ENCODE data around the gene HTRA2.
A peak's percentile ranks its signal among the peaks of the same experiment; 100 is the strongest.

Gene HTRA2

GRCh38 chr2:74571058-74571457 is 41.3 kb downstream of the HTRA2 start:
- Histone ChIP-seq H3K79me2 (ENCODE audit: insufficient read depth, low read length) (no peaks in the 10 kb centered on the region), H3K36me3 (ENCODE audit: insufficient read depth, low read length) (no peaks in the 10 kb centered on the region), H3K4me2 (ENCODE audit: low read depth, low read length, poor library complexity, severe bottlenecking) (no peak overlapping the region), H3K9me3 (ENCODE audit: insufficient read depth, low read depth, low read length) (no peaks in the 10 kb centered on the region), H3K9ac (ENCODE audit: low read depth, low read length, poor library complexity, severe bottlenecking) (no peak overlapping the region), H3K4me1 (ENCODE audit: insufficient read depth, low read length, poor library complexity, severe bottlenecking) (peaks cover 20% of the 10 kb centered on the region), H3K27me3 (ENCODE audit: insufficient read depth, low read length, poor library complexity, severe bottlenecking) (no peaks in the 10 kb centered on the region), H2AFZ (ENCODE audit: low read length) (0 out of 2 replicates have a peak overlapping the region, but pooled peaks have one; percentile 11), H4K20me1 (ENCODE audit: insufficient read depth, low read length, poor library complexity, severe bottlenecking) (no peaks in the 10 kb centered on the region), H3F3A (ENCODE audit: low read depth) (peaks cover 7% of the 10 kb centered on the region; the same call in 1 of the 2 replicates), H3K9me2 (replicated peaks; ENCODE audit: low read depth, low read length) (no peaks in the 10 kb centered on the region), H3K4me3 (ENCODE audit: low read length, poor library complexity, severe bottlenecking) (no peak overlapping the region)
- no peak for TF ChIP-seq EZH2phosphoT487 (IDR thresholded peaks at IDR 0.05; ENCODE audit: borderline replicate concordance)
- no peak for TF ChIP-seq CTCF (conservative IDR thresholded peaks at IDR 0.05; ENCODE audit: low read length)

- Histone ChIP-seq H3K4me3 (ENCODE audit: low read length, poor library complexity, severe bottlenecking) (no peak overlapping the region), H3K9me3 (ENCODE audit: insufficient read depth, low read depth, low read length) (no peaks in the 10 kb centered on the region), H3K36me3 (ENCODE audit: insufficient read depth, low read length) (no peaks in the 10 kb centered on the region), H2AFZ (ENCODE audit: low read length) (no peak overlapping the region), H3K4me1 (ENCODE audit: insufficient read depth, low read length, poor library complexity, severe bottlenecking) (peaks cover 29% of the 10 kb centered on the region), H3K27me3 (ENCODE audit: insufficient read depth, low read length, poor library complexity, severe bottlenecking) (no peaks in the 10 kb centered on the region), H3K9me2 (replicated peaks; ENCODE audit: low read depth, low read length) (no peaks in the 10 kb centered on the region), H3F3A (ENCODE audit: low read depth) (peaks cover 7% of the 10 kb centered on the region; the same call in 1 of the 2 replicates), H3K4me2 (ENCODE audit: low read depth, low read length, poor library complexity, severe bottlenecking) (no peak overlapping the region), H3K9ac (ENCODE audit: low read depth, low read length, poor library complexity, severe bottlenecking) (no peak overlapping the region), H3K79me2 (ENCODE audit: insufficient read depth, low read length) (no peaks in the 10 kb centered on the region), H4K20me1 (ENCODE audit: insufficient read depth, low read length, poor library complexity, severe bottlenecking) (no peaks in the 10 kb centered on the region)
- TF ChIP-seq EZH2phosphoT487 (IDR thresholded peaks at IDR 0.05; ENCODE audit: borderline replicate concordance): no peak
- no peak for TF ChIP-seq CTCF (conservative IDR thresholded peaks at IDR 0.05; ENCODE audit: low read length)
Observed at GRCh38 chr2:74572178-74572925, 42.6 kb downstream of the HTRA2 start.

- Histone ChIP-seq H3K36me3 (ENCODE audit: insufficient read depth, low read length) (no peaks in the 10 kb centered on the region), H3K27me3 (ENCODE audit: insufficient read depth, low read length, poor library complexity, severe bottlenecking) (no peaks in the 10 kb centered on the region), H3K79me2 (ENCODE audit: insufficient read depth, low read length) (no peaks in the 10 kb centered on the region), H2AFZ (ENCODE audit: low read length) (peak overlapping the region; percentile 53), H3F3A (ENCODE audit: low read depth) (peaks cover 7% of the 10 kb centered on the region; the same call in 1 of the 2 replicates), H3K9me2 (replicated peaks; ENCODE audit: low read depth, low read length) (no peaks in the 10 kb centered on the region), H3K9ac (ENCODE audit: low read depth, low read length, poor library complexity, severe bottlenecking) (peak overlapping the region; percentile 61), H4K20me1 (ENCODE audit: insufficient read depth, low read length, poor library complexity, severe bottlenecking) (no peaks in the 10 kb centered on the region), H3K9me3 (ENCODE audit: insufficient read depth, low read depth, low read length) (no peaks in the 10 kb centered on the region), H3K4me1 (ENCODE audit: insufficient read depth, low read length, poor library complexity, severe bottlenecking) (peaks cover 32% of the 10 kb centered on the region), H3K4me2 (ENCODE audit: low read depth, low read length, poor library complexity, severe bottlenecking) (peak overlapping the region; percentile 75), H3K4me3 (ENCODE audit: low read length, poor library complexity, severe bottlenecking) (peak overlapping the region; percentile 68)
- TF ChIP-seq EZH2phosphoT487 (IDR thresholded peaks at IDR 0.05; ENCODE audit: borderline replicate concordance) (no peak), CTCF (conservative IDR thresholded peaks at IDR 0.05; ENCODE audit: low read length) (no peak)
Observed at GRCh38 chr2:74573747-74574562, 44.2 kb downstream of the HTRA2 start.

All from Loucy (cell line).